ENCODE measurements around the gene BCL7B. TPM values are rescaled to one million over a fixed set of nuclear protein-coding genes. Genes with fewer than 3 reads are reported as not detected.
A peak's percentile ranks its signal among the peaks of the same experiment; 100 is the strongest.
"Not testable (repeated sequence)": the region's sequence is repeated elsewhere in the genome, so short reads cannot be mapped to it uniquely, and the experiment has no call there.

Gene BCL7B
- total RNA-seq: 22.9 and 23.9 TPM in 2 replicates

DNA sequence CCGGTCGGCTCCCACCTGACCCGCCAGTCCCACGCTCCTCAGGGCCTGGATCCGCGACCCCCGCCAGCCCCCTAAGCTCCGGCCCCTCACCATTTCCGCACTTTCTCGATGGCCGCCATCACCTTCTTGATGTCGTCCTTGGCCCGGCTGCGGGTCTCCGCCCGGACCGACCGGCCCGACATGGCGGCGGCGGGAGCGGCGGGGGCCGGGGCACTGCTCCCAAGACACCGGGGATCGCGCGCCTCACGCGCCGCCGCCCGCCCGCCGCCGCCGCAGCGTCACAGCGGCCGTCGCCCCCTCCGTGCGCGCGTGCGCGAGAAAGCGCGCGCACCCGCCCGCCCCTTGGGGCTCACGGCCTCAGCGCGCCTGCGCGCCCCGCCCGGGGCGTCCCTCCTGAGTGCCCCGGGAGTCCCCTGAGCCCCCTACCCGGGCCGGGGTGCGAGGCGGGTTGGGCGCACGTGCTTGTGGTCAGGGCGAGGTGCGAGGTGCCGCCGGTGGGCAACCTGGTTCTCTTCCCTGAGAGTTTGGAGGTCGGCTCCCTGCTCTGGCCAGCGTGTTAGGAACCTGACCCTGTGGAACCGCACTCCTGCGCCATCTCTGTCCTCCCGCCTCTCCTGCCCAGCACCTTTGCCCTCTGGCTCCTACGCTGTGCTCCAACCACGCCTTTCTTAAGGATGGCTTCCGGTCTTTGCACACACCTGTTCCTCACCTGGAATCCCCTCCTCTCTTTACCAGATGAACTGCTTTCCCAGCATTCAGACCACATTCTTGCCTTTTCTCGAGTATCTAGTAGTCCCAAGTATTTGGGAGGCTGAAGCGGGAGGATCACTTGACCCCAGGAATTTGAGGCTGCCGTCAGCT is at the start of gene BCL7B:
Gene BCL7B, minus strand, starts transcription at position 294 of the 861 bp plus-strand sequence. Its CDS starts 112 bp downstream, at position 182.
- no peak for DNase-seq (ENCODE audit: low read depth, low spot score)

GRCh38 chr7:73605601-73606220 is 48.2 kb upstream of the BCL7B start:
- DNase-seq (ENCODE audit: low read depth, low spot score): no peak

DNA sequence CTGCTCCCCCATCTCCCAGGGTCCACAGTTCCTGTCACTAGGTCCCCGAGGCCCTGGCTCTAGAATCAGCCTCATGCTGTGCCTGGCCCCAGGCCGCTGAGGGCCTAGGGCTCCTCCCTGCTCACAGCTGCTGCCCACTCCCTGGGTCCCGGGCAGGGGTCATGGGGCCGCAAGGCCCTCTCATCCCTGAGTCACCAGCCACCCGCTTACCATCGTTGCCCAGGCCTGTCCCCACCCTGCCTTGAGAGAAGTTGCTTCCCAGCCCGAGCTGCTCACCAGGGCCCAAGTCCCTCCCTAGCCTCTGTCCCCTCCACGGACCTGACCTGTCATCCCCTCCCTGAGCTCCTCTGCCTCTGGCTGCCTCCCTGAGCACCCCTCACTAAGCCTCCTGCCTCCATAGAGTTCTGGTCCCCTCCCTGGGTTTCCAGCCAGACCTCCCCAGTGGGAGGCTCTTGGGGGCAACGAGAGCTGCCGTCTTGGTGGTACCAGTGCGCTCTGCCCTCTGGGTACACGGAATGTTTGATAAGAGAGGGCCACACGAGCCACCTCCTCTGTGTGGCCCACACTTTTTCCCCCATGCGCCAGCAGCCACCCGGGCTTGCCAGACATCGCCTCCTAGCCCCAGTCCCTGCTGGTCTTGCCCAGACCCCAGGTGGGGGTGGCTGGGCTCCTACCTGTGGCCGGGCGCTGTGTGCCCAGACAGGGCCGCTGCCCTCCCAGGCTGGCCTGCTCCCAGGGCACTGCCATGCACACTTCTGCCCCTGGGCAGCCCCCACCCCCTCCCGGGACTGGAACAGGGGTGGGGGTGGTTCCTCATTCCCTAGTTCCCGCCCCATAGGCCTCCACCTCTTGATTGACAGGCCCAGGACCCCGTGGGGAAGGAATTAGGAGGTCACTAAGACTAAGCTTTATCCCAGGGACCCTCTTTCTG is 45.5 kb upstream of the BCL7B start:
- no peak for DNase-seq (ENCODE audit: low read depth, low spot score)

DNA sequence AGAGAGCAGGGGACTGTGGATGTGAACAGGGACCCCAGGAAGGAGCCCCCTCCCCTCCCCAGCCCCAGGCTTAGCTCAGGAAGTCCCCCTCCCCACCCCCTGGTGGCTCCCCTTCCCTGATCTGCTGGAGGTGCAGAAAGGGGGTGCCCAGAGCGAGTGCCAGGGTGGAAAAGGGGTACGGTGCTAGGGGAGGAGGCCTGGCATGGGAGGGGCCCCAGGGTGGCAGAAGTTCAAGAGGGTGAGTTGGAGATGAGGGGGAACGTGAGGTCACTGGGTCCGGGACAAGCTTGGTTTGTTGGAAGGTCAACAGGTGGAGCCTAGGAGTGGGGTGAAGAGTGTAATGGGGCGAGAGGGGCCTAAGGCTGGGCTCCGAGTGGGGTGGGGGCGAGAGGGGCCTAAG is 42.4 kb upstream of the BCL7B start:
- no peak for DNase-seq (ENCODE audit: low read depth, low spot score)

DNA sequence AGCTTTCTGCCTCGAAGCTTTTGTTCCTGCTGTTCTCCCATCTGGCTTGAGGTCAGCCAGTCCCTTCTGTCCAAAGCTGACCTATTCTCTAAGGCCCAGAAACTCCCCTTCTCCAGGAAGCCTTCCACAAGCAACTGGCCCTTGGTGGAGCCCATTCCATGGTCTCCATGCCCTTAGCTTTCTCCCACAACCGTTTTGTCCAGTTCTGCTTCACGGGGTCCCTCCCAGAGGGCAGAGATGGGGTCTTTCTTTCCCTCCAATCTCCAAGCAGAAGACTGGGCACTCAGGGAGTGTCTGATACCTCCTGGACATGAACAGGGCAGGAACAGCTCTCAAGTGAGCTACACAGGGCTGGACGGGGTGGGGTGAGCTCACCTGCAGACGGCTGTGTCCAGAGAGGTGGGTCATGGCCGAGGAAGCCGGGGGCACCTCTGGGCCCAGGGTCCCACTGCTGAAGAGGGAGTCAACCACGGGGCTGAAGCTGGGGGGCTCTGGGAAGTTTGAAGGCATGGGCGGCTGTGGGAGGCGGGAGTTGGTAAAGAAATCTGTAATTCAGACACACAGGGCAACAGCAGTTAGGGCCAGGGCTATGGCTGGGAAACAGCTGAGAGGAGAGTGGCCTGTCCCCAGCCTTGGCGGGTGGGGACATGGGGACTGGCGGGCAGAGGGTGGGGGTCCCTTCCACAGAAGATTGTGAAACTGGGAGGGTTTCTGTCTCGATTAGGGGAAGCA is 41.8 kb upstream of the BCL7B start:
- DNase-seq (ENCODE audit: low read depth, low spot score): no peak

- DNase-seq (ENCODE audit: low read depth, low spot score): no peak
Observed at GRCh38 chr7:73597978-73598782, 40.7 kb upstream of the BCL7B start.

DNA sequence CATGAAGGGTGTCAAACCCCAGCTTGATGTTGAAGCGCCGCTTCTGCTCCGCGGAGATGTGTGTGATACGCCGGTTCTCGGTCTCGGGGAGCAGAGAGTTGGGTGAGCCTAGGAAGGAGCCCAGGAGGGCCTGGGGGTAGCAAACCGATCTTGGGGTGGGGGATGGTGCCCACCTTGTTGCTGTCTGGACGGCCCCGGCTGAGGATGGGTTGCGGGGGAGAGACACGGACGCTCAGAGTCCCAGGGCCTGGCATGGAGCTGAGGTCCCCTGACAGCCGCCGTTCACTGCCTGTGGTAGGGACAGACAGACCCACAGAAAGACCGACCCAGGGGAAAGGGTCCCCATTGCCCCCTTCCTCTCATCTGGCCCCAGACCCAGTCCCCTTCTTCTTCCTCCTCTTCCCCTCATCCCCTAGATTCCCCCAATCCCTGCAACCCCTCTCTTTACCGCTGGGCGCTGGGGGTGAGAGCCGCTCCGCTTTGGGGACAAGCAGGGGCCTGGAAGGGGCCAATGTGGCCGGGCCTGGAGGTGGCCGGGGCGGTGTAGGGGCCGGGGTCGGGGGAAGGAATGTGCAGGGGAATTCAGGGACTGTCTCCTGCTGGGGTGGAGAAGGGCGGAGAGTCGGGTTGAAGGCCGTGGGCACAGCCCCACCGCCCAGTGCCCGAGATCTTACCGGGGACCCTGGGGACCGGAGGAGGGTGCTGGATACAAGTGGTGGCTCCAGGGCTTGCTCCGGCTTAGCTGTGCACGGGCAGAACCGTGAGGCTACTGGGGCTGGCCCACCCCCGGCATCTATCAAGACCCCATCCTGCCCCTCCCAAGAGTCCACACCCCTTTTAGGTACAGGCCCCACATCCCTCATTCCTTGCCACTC is 38.9 kb upstream of the BCL7B start:
- no peak for DNase-seq (ENCODE audit: low read depth, low spot score)

DNA sequence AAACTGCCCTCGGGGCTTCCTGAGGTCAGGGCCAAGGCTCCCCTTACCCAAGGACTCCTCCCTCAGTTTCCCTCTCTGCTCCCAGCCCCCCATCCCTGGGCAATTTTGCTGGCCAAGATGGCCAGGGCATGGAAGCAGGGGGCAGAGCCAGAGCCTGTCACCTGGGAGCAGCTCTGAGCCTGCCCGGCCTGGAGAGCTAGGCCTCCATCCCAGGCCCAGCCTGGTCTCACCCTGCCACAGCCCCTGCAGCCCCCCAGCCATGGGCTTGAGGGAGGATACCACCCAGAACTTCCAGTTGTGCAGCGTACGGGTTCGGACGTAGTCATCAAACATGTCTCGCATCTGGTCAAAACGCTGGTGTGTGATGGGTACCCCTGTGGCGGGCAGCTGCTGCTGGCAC is 37.9 kb upstream of the BCL7B start:
- no peak for DNase-seq (ENCODE audit: low read depth, low spot score)

DNA sequence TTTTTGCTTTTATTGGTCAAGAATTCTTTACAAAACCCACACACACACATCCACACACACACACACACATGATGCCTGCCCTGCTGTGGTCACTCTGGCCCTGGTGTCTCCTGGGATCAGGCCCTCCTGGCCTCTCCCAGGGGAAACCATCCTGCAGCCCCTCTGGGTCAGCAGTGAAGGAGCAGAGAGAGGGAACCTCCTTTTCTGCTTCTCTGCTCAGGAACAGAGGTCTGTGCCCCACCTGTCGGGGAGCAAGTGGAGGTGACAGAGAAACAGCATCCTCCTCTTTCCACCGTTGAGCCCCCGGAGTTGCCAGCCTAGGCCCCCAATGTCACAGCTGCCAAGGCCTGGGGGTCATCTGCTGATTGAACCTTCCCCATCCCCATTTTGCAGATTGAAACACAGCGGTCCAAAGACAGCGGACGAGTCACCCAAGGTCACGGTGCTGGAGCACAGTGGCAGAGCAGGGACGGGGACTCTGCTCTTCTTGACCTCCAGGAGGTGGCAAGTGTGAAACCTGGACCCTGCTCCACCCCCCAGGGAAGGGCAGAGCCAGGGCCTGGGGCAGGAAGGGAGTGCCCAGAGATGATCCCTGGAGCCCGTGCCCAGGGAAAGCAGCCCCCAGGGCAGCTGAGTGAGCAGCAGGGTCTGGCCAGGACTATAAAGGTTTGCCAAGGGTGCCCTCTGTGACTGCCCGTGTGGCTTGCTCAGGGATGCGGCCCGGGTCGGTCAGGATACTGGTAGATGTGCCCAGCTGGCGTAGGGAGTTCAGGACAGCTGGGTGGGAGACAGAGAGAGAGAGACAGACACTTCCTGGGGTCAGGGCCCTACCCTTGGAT is 35.9 kb upstream of the BCL7B start:
- DNase-seq (ENCODE audit: low read depth, low spot score): no peak

GRCh38 chr7:73586911-73587310 is 29.4 kb upstream of the BCL7B start:
- no peak for DNase-seq (ENCODE audit: low read depth, low spot score)

DNA sequence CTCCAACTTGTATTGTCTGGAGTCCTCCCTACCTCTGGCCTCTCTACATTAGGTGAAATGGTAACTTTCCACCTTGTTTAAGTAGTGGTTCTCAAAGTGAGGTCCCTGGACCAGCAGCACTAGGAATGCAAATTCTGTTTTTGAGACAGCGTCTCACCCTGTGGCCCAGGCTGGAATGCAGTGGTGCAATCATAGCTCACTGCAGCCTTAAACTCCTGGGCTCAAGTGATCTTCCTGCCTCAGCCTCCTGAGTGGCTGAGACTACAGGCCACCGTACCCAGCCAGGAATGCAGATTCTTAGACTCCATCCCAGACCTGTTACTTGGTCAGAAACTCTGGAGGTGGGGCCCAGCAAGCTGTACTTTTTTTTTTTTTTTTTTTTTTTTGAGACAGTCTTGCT is 27.7 kb upstream of the BCL7B start:
- DNase-seq (ENCODE audit: low read depth, low spot score): no peak

- no peak for DNase-seq (ENCODE audit: low read depth, low spot score)
Observed at GRCh38 chr7:73582664-73583202, 25.2 kb upstream of the BCL7B start.

DNA sequence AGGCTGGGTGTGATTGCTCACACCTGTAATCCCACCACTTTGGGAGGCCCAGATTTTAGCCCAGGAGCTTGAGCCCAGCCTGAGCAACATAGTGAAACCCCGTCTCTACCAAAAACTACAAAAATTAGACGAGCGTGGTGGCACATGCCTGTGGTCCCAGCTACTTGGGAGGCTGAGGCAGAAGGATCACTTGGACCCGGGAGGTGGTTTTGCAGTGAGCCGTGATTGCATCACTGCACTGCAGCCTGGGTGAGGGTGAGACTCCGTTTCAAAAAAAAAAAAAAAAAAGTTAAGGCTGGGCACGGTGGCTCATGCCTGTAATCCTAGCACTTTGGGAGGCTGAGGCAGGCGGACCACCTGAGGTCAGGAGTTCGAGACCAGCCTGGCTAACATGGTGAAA is 23.5 kb upstream of the BCL7B start:
- not testable (repeated sequence) for DNase-seq (ENCODE audit: low read depth, low spot score)

GRCh38 chr7:73578342-73579128 is 21.0 kb upstream of the BCL7B start, which contains the start of gene TBL2:
TSS of gene TBL2 (minus strand) at chr7:73578579. CDS start at chr7:73578549, 30 bp downstream.
- DNase-seq (ENCODE audit: low read depth, low spot score): peak; percentile 91

- DNase-seq (ENCODE audit: low read depth, low spot score): no peak
Observed at GRCh38 chr7:73577627-73578341, 20.3 kb upstream of the BCL7B start.

GRCh38 chr7:73573791-73574190 is 16.3 kb upstream of the BCL7B start:
- no peak for DNase-seq (ENCODE audit: low read depth, low spot score)

Measured in pulmonary artery endothelial cell (primary cell).